Stomach (tissue), 9 donors: Measurements from ENCODE around the gene C6orf58. TPM values are rescaled to one million over a fixed set of nuclear protein-coding genes. Genes with fewer than 3 reads are reported as not detected.
A peak's percentile ranks its signal among the peaks of the same experiment; 100 is the strongest.
"Not testable (repeated sequence)": the region's sequence is repeated elsewhere in the genome, so short reads cannot be mapped to it uniquely, and the experiment has no call there.

Experiments
- DNase-seq, 2 donors: peaks; one replicate each; pipeline versions ENCODE4 v3.0.0 to v3.0.0-alpha.2; 2013 to 2019
- H3K27ac ChIP-seq, 5 donors: fragments of 200-600 bp in 4 of 5; sonication (generic) in 4 of 5; one replicate each; pipeline ENCODE4 v1.5.1; 2013 to 2019; ENCODE audit warnings: mild to moderate bottlenecking in 1 of 5, moderate library complexity in 1 of 5
- H3K27me3 ChIP-seq, 3 donors: fragments of 200-600 bp; sonication (generic); one replicate each; pipeline ENCODE4 v1.5.1; 2017 to 2019; ENCODE audit warnings: mixed run types in 1 of 3
- H3K36me3 ChIP-seq, 4 donors: fragments of 200-600 bp; sonication (generic); 1 replicate in 3 of 4; 2 replicates in 1 of 4; pipeline ENCODE4 v1.5.1; 2016 to 2019
- H3K4me1 ChIP-seq, 4 donors: fragments of 200-600 bp; sonication (generic); one replicate each; pipeline ENCODE4 v1.5.1; 2016 to 2019
- H3K4me3 ChIP-seq, 4 donors: fragments of 200-600 bp; sonication (generic) in 3 of 4; one replicate each; pipeline ENCODE4 v1.5.1; 2016 to 2019; ENCODE audit warnings: mild to moderate bottlenecking in 1 of 4
- H3K9me3 ChIP-seq, 4 donors: fragments of 200-600 bp; sonication (generic); one replicate each; pipeline ENCODE4 v1.5.1; 2016 to 2019
- CTCF ChIP-seq, 7 experiments: fragments of 450-650 bp in 4 of 7; fragments of 200-600 bp in 3 of 7; sonication (generic) in 3 of 7; IDR thresholded peaks; one replicate each; pipeline ENCODE4 v1.5.1; 2016 to 2019; ENCODE audit warnings: antibody characterized with exemption in 7 of 7, control low read depth in 2 of 7, mild to moderate bottlenecking in 1 of 7
- EP300 ChIP-seq: sonication (generic); formaldehyde crosslinking; IDR thresholded peaks from one replicate; pipeline ENCODE4 v1.6.1; 2017; ENCODE audit warnings: antibody characterized with exemption
- POLR2A ChIP-seq, 4 donors: fragments of 450-650 bp; IDR thresholded peaks; one replicate each; pipeline ENCODE4 v1.6.1; 2016; ENCODE audit warnings: antibody characterized with exemption in 4 of 4, control low read depth in 2 of 4, mild to moderate bottlenecking in 1 of 4, moderate library complexity in 1 of 4
- POLR2AphosphoS5 ChIP-seq, 3 donors: sonication (generic); formaldehyde crosslinking; IDR thresholded peaks; one replicate each; pipeline ENCODE4 v1.6.1; 2016; ENCODE audit warnings: antibody characterized with exemption in 3 of 3
- WGBS, 5 donors: extraction: QIAGEN DNeasy Blood & Tissue Kit in 3 of 5; methylation state at CpG; one replicate each; pipeline versions ENCODE4 v1.1.5 to v1.1.7; 2013 to 2018; 5-methylcytosine and 5-hydroxymethylcytosine counted together
- intact Hi-C: fragments of 100-400 bp; cut with DNase I; formaldehyde crosslinking; loops from one replicate; pipeline ENCODE4 v1.15.1; 2023; ENCODE audit warnings: low total_unique reads
- polyA plus RNA-seq, 3 donors: library from polyadenylated mRNA; stranded (reverse); fragments of 200-250 nt; gene quantifications; one replicate each; pipeline ENCODE4 v1.2.3, GENCODE V29; 2013
- total RNA-seq, 5 donors: library from RNA; depleted of rRNA; stranded (reverse); fragments of >200 nt; gene quantifications; one replicate each; pipeline versions ENCODE4 v1.1.0 to v1.2.3, GENCODE V29; 2014 to 2016
- donor health status: healthy with polysubstance abuse.
- donor health status: Bipolar disorder and iron deficiency.
- donor health status: healthy.

Gene C6orf58
- total and polyA plus RNA-seq, 8 donors = 0.25 to 3.5 (median 2.3) TPM; not detected in 5

DNA sequence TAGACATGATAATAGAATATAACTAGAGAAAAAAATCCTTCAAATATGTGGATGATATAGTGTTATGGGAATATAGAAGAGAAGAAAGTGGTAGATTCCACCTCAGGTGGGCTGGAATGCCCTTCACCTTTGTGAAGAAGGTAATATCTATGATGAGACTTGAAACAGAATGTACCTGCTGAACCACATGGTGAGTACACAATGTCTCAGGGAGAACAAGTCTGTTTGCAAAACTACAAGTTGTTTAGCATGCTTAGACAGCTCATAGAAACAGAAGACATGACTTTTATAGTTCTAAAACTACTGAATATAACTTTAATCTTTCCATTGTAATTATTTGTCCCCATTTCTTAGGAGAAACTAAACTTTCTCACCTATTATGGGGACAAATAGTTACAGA is 12.2 kb downstream of the C6orf58 start:
- Histone ChIP-seq H3K27ac (no peak overlapping the region), H3K36me3 (no peaks in the 10 kb centered on the region), H3K4me1 (peaks cover 0 to 4% (median 1%) of the 10 kb centered on the region in 4 donors), H3K27me3 (no peaks in the 10 kb centered on the region), H3K4me3 (no peak overlapping the region), H3K9me3 (no peaks in the 10 kb centered on the region)
- TF ChIP-seq EP300 (no peak), POLR2A (IDR thresholded peaks at IDR 0.05) (no peak), POLR2AphosphoS5 (IDR thresholded peaks at IDR 0.05) (no peak), CTCF (IDR thresholded peaks at IDR 0.05) (no peak)
- intact Hi-C loops = no loop called here
- DNase-seq = no peak

DNA sequence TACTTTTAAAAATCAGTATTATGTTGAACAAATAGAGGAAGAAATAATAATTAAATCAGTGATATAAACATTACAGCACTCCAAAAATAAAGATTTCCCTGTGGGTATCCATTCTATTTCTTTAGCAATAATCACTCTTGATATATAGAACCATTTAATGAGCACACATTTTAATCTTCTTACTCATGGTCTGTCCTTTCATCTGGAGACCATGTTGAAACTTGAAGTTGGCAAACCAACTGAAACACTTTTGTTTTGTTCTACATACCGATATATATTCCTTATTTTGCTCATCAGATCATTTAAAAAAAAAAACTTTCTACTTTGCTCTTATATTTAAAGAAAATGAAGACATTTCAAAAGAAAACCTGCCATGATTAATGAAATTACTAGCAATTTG is 13.4 kb downstream of the C6orf58 start:
- DNase-seq = no peak
- H3K4me3 ChIP-seq = no peak overlapping the region
- intact Hi-C loops = no loop called here

GRCh38 chr6:127592964-127593363 is 16.0 kb downstream of the C6orf58 start:
- H3K27ac ChIP-seq = no peak overlapping the region
- WGBS, 5 donors = 89 to 97% (median 92%) methylated on average over 7 of the region's 7 CpGs
- H3K9me3 ChIP-seq = no peaks in the 10 kb centered on the region
- TF ChIP-seq EP300 = no peak
- no peak for TF ChIP-seq POLR2AphosphoS5 (IDR thresholded peaks at IDR 0.05)
- TF ChIP-seq CTCF (IDR thresholded peaks at IDR 0.05) = no peak
- TF ChIP-seq POLR2A (IDR thresholded peaks at IDR 0.05) = no peak
- intact Hi-C loops = no loop called here
- no peaks in the 10 kb centered on the region for H3K36me3 ChIP-seq
- H3K4me3 ChIP-seq = no peak overlapping the region
- no peaks in the 10 kb centered on the region for H3K4me1 ChIP-seq
- no peak for DNase-seq
- H3K27me3 ChIP-seq = no peaks in the 10 kb centered on the region

More for the DNA sequence above, 13.4 kb downstream of the C6orf58 start:
- Histone ChIP-seq H3K36me3 (no peaks in the 10 kb centered on the region), H3K27ac (no peak overlapping the region), H3K4me1 (no peaks in the 10 kb centered on the region), H3K9me3 (no peaks in the 10 kb centered on the region), H3K27me3 (no peaks in the 10 kb centered on the region)
- WGBS, 5 donors = 79 to 98% (median 83%) methylated on average over 1 of the region's 1 CpG
- no peak for TF ChIP-seq POLR2A (IDR thresholded peaks at IDR 0.05)
- no peak for TF ChIP-seq CTCF (IDR thresholded peaks at IDR 0.05)
- TF ChIP-seq POLR2AphosphoS5 (IDR thresholded peaks at IDR 0.05) = no peak
- TF ChIP-seq EP300 = no peak

GRCh38 chr6:127593456-127593855 is 16.5 kb downstream of the C6orf58 start:
- H3K27me3 ChIP-seq, H3K4me1 ChIP-seq, intact Hi-C loops, H3K4me3 ChIP-seq, DNase-seq, H3K36me3 ChIP-seq, H3K27ac ChIP-seq, H3K9me3 ChIP-seq: not testable (repeated sequence)
- WGBS, 5 donors = 72 to 96% (median 80%) methylated on average over 5 to 16 of the region's 21 CpGs

GRCh38 chr6:127606131-127606562 is 29.2 kb downstream of the C6orf58 start:
- Histone ChIP-seq H3K27me3 (no peaks in the 10 kb centered on the region), H3K4me3 (no peak overlapping the region), H3K27ac (no peak overlapping the region), H3K4me1 (no peaks in the 10 kb centered on the region), H3K36me3 (no peaks in the 10 kb centered on the region), H3K9me3 (peaks cover 0 to 14% (median 9%) of the 10 kb centered on the region in 4 donors)
- peak in 1 of 2 donors; percentile 58 for DNase-seq
- intact Hi-C loops = no loop called here
- 60 to 83% (median 69%) methylated on average over 1 to 3 of the region's 3 CpGs for WGBS, 5 donors
- TF ChIP-seq POLR2AphosphoS5 (IDR thresholded peaks at IDR 0.05) = no peak
- peak in 1 of 7 experiments; percentile 13 for TF ChIP-seq CTCF (IDR thresholded peaks at IDR 0.05)
